HUES6 (cell line): ENCODE data around the gene UBXN6.

Experiments
- H3K27ac ChIP-seq: 2 replicates; pipeline ENCODE4 v1.7.0; 2013; ENCODE audit warnings: low read depth, mild to moderate bottlenecking, low read length, inconsistent platforms
- H3K27me3 ChIP-seq: 2 replicates; pipeline ENCODE4 v1.6.1; 2013; ENCODE audit warnings: low read length; ENCODE audit not compliant: control insufficient read depth, insufficient read depth
- H3K36me3 ChIP-seq: 2 replicates; pipeline ENCODE4 v1.6.1; 2013; ENCODE audit warnings: low read length; ENCODE audit not compliant: control insufficient read depth, insufficient read depth
- H3K4me1 ChIP-seq: 2 replicates; pipeline ENCODE4 v1.6.1; 2013; ENCODE audit warnings: low read length; ENCODE audit not compliant: control insufficient read depth, insufficient read depth
- H3K4me3 ChIP-seq: 2 replicates; pipeline ENCODE4 v1.5.1; 2013; ENCODE audit warnings: low read depth, low read length
- H3K9ac ChIP-seq: one replicate; pipeline ENCODE4 v1.6.1; 2013; ENCODE audit warnings: mild to moderate bottlenecking, low read length
- H3K9me3 ChIP-seq: 2 replicates; pipeline ENCODE4 v1.6.1; 2013; ENCODE audit warnings: low read depth, low read length; ENCODE audit not compliant: control insufficient read depth, insufficient read depth

UBXN6 gene

GRCh38 chr19:4500841-4501591 lies 43.4 kb upstream of the UBXN6 start:
- no peak overlapping the region for H3K27ac ChIP-seq
- H3K36me3 ChIP-seq, result peaks cover 88% of the 10 kb centered on the region
- H3K4me3 ChIP-seq, result no peak overlapping the region
- H3K9ac ChIP-seq, result no peak overlapping the region
- no peaks in the 10 kb centered on the region for H3K4me1 ChIP-seq
- H3K9me3 ChIP-seq, result no peaks in the 10 kb centered on the region
- H3K27me3 ChIP-seq, result no peaks in the 10 kb centered on the region

GRCh38 chr19:4499855-4500254 lies 42.3 kb upstream of the UBXN6 start:
- Histone ChIP-seq H3K9ac (no peak overlapping the region), H3K4me3 (no peak overlapping the region), H3K36me3 (peaks cover 86% of the 10 kb centered on the region)

GRCh38 chr19:4499318-4499717 lies 41.7 kb upstream of the UBXN6 start:
- Histone ChIP-seq H3K9me3 (no peaks in the 10 kb centered on the region), H3K27me3 (no peaks in the 10 kb centered on the region), H3K27ac (no peak overlapping the region), H3K36me3 (peaks cover 86% of the 10 kb centered on the region), H3K9ac (no peak overlapping the region), H3K4me3 (no peak overlapping the region), H3K4me1 (no peaks in the 10 kb centered on the region)

More at GRCh38 chr19:4499855-4500254, 42.3 kb upstream of the UBXN6 start:
- Histone ChIP-seq H3K27ac (no peak overlapping the region), H3K9me3 (no peaks in the 10 kb centered on the region), H3K27me3 (no peaks in the 10 kb centered on the region), H3K4me1 (no peaks in the 10 kb centered on the region)

- H3K27me3 ChIP-seq, result no peaks in the 10 kb centered on the region
- peaks cover 88% of the 10 kb centered on the region for H3K36me3 ChIP-seq
- no peak overlapping the region for H3K27ac ChIP-seq
- no peaks in the 10 kb centered on the region for H3K4me1 ChIP-seq
- H3K9ac ChIP-seq, result no peak overlapping the region
- no peak overlapping the region for H3K4me3 ChIP-seq
- H3K9me3 ChIP-seq, result no peaks in the 10 kb centered on the region
These were observed 41.1 kb upstream of the UBXN6 start for GRCh38 chr19:4498694-4499093.

- H3K9me3 ChIP-seq, result no peaks in the 10 kb centered on the region
- H3K36me3 ChIP-seq, result peaks cover 89% of the 10 kb centered on the region
- no peaks in the 10 kb centered on the region for H3K27me3 ChIP-seq
- H3K27ac ChIP-seq, result no peak overlapping the region
- no peaks in the 10 kb centered on the region for H3K4me1 ChIP-seq
- no peak overlapping the region for H3K9ac ChIP-seq
- H3K4me3 ChIP-seq, result no peak overlapping the region
These were observed 40.3 kb upstream of the UBXN6 start for GRCh38 chr19:4497770-4498389.

GRCh38 chr19:4496304-4496703 lies 38.7 kb upstream of the UBXN6 start:
- Histone ChIP-seq H3K9me3 (no peaks in the 10 kb centered on the region), H3K9ac (no peak overlapping the region), H3K36me3 (peaks cover 89% of the 10 kb centered on the region), H3K4me3 (no peak overlapping the region), H3K27me3 (no peaks in the 10 kb centered on the region), H3K4me1 (no peaks in the 10 kb centered on the region), H3K27ac (no peak overlapping the region)

GRCh38 chr19:4495471-4495870 lies 37.9 kb upstream of the UBXN6 start:
- no peak overlapping the region for H3K9ac ChIP-seq
- H3K4me3 ChIP-seq, result no peak overlapping the region
- H3K9me3 ChIP-seq, result no peaks in the 10 kb centered on the region
- H3K27ac ChIP-seq, result no peak overlapping the region
- H3K27me3 ChIP-seq, result no peaks in the 10 kb centered on the region
- H3K36me3 ChIP-seq, result peaks cover 88% of the 10 kb centered on the region
- H3K4me1 ChIP-seq, result no peaks in the 10 kb centered on the region

GRCh38 chr19:4494691-4495064 lies 37.1 kb upstream of the UBXN6 start:
- H3K27ac ChIP-seq, result no peak overlapping the region
- H3K9me3 ChIP-seq, result no peaks in the 10 kb centered on the region
- no peaks in the 10 kb centered on the region for H3K4me1 ChIP-seq
- H3K9ac ChIP-seq, result no peak overlapping the region
- H3K27me3 ChIP-seq, result no peaks in the 10 kb centered on the region
- peaks cover 88% of the 10 kb centered on the region for H3K36me3 ChIP-seq
- no peak overlapping the region for H3K4me3 ChIP-seq

- H3K9ac ChIP-seq, result no peak overlapping the region
- no peak overlapping the region for H3K4me3 ChIP-seq
- H3K27me3 ChIP-seq, result no peaks in the 10 kb centered on the region
- no peaks in the 10 kb centered on the region for H3K9me3 ChIP-seq
- H3K36me3 ChIP-seq, result peaks cover 90% of the 10 kb centered on the region
- no peak overlapping the region for H3K27ac ChIP-seq
- H3K4me1 ChIP-seq, result no peaks in the 10 kb centered on the region
These were observed 36.5 kb upstream of the UBXN6 start for GRCh38 chr19:4493929-4494690.

GRCh38 chr19:4493104-4493928 lies 35.7 kb upstream of the UBXN6 start:
- no peaks in the 10 kb centered on the region for H3K27me3 ChIP-seq
- no peak overlapping the region for H3K27ac ChIP-seq
- no peak overlapping the region for H3K9ac ChIP-seq
- no peaks in the 10 kb centered on the region for H3K4me1 ChIP-seq
- H3K4me3 ChIP-seq, result no peak overlapping the region
- no peaks in the 10 kb centered on the region for H3K9me3 ChIP-seq
- peaks cover 92% of the 10 kb centered on the region for H3K36me3 ChIP-seq
